ENCODE results near the gene CCDC81.

Gene CCDC81

GRCh38 chr11:86365546-86365945 lies 9.1 kb upstream of the CCDC81 start:
- H3K27me3 ChIP-seq (ENCODE audit: control insufficient read depth, insufficient read depth, low read length) = no peaks in the 10 kb centered on the region
- H3K4me2 ChIP-seq (ENCODE audit: low read length) = no peak overlapping the region
- no peaks in the 10 kb centered on the region for H3K79me2 ChIP-seq
- no peaks in the 10 kb centered on the region for H3K36me3 ChIP-seq (ENCODE audit: control insufficient read depth, insufficient read depth, low read length)
- H3K9ac ChIP-seq = no peak overlapping the region
- H3K4me3 ChIP-seq (ENCODE audit: low read depth, low read length) = no peak overlapping the region
- no peak overlapping the region for H2AFZ ChIP-seq
- H3K9me3 ChIP-seq (ENCODE audit: control insufficient read depth, low read length) = no peaks in the 10 kb centered on the region
- H3K4me1 ChIP-seq = no peaks in the 10 kb centered on the region
- TF ChIP-seq, protein P1, sequence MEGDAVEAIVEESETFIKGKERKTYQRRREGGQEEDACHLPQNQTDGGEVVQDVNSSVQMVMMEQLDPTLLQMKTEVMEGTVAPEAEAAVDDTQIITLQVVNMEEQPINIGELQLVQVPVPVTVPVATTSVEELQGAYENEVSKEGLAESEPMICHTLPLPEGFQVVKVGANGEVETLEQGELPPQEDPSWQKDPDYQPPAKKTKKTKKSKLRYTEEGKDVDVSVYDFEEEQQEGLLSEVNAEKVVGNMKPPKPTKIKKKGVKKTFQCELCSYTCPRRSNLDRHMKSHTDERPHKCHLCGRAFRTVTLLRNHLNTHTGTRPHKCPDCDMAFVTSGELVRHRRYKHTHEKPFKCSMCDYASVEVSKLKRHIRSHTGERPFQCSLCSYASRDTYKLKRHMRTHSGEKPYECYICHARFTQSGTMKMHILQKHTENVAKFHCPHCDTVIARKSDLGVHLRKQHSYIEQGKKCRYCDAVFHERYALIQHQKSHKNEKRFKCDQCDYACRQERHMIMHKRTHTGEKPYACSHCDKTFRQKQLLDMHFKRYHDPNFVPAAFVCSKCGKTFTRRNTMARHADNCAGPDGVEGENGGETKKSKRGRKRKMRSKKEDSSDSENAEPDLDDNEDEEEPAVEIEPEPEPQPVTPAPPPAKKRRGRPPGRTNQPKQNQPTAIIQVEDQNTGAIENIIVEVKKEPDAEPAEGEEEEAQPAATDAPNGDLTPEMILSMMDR (IDR thresholded peaks at IDR 0.05) = no peak
- no peak overlapping the region for H3K27ac ChIP-seq

DNA sequence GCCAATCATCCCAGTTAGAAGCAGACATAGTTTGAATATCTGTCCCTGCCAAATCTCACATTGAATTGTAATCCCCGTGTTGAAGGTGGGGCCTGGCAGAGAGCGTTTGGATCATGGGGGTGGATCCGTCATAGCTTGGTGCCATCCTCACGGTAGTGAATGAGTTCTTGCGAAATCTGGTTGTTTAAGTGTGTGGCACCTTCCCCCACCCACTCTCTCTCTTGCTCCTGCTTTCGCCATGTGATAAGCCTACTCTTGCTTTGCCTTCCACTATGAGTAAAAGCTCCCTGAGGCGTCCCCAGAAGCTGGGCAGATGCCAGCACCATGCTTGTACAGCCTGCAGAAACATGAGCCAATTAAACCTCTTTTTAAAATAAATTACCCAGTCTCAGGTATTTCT lies 5.0 kb upstream of the CCDC81 start:
- Histone ChIP-seq H3K4me1 (no peaks in the 10 kb centered on the region), H2AFZ (no peak overlapping the region), H3K4me3 (ENCODE audit: low read depth, low read length) (no peak overlapping the region), H3K36me3 (ENCODE audit: control insufficient read depth, insufficient read depth, low read length) (no peaks in the 10 kb centered on the region), H3K27me3 (ENCODE audit: control insufficient read depth, insufficient read depth, low read length) (no peaks in the 10 kb centered on the region), H3K27ac (no peak overlapping the region), H3K4me2 (ENCODE audit: low read length) (no peak overlapping the region), H3K79me2 (no peaks in the 10 kb centered on the region), H3K9ac (no peak overlapping the region), H3K9me3 (ENCODE audit: control insufficient read depth, low read length) (no peaks in the 10 kb centered on the region)
- TF ChIP-seq, protein P1 (IDR thresholded peaks at IDR 0.05) = no peak

GRCh38 chr11:86370171-86370570 lies 4.5 kb upstream of the CCDC81 start:
- Histone ChIP-seq H3K9me3 (ENCODE audit: control insufficient read depth, low read length) (no peaks in the 10 kb centered on the region), H3K9ac (no peak overlapping the region), H3K4me3 (ENCODE audit: low read depth, low read length) (no peak overlapping the region), H2AFZ (no peak overlapping the region), H3K79me2 (no peaks in the 10 kb centered on the region), H3K4me1 (no peaks in the 10 kb centered on the region), H3K27me3 (ENCODE audit: control insufficient read depth, insufficient read depth, low read length) (no peaks in the 10 kb centered on the region), H3K36me3 (ENCODE audit: control insufficient read depth, insufficient read depth, low read length) (no peaks in the 10 kb centered on the region), H3K27ac (no peak overlapping the region), H3K4me2 (ENCODE audit: low read length) (no peak overlapping the region)
- TF ChIP-seq, protein P1 (IDR thresholded peaks at IDR 0.05) = no peak

GRCh38 chr11:86370922-86371594 lies 3.6 kb upstream of the CCDC81 start:
- Histone ChIP-seq H3K4me3 (ENCODE audit: low read depth, low read length) (no peak overlapping the region), H3K36me3 (ENCODE audit: control insufficient read depth, insufficient read depth, low read length) (no peaks in the 10 kb centered on the region), H3K4me2 (ENCODE audit: low read length) (no peak overlapping the region), H3K4me1 (no peaks in the 10 kb centered on the region), H3K79me2 (no peaks in the 10 kb centered on the region), H3K9me3 (ENCODE audit: control insufficient read depth, low read length) (no peaks in the 10 kb centered on the region), H3K27me3 (ENCODE audit: control insufficient read depth, insufficient read depth, low read length) (no peaks in the 10 kb centered on the region), H3K27ac (no peak overlapping the region), H2AFZ (no peak overlapping the region), H3K9ac (no peak overlapping the region)
- TF ChIP-seq, protein P1 (IDR thresholded peaks at IDR 0.05) = no peak

GRCh38 chr11:86372041-86372440 lies 2.6 kb upstream of the CCDC81 start:
- Histone ChIP-seq H3K4me1 (no peaks in the 10 kb centered on the region), H3K4me2 (ENCODE audit: low read length) (no peak overlapping the region)
- TF ChIP-seq, protein P1 (IDR thresholded peaks at IDR 0.05) = no peak

More at GRCh38 chr11:86372041-86372440, 2.6 kb upstream of the CCDC81 start:
- no peaks in the 10 kb centered on the region for H3K9me3 ChIP-seq (ENCODE audit: control insufficient read depth, low read length)
- no peaks in the 10 kb centered on the region for H3K27me3 ChIP-seq (ENCODE audit: control insufficient read depth, insufficient read depth, low read length)
- no peak overlapping the region for H3K4me3 ChIP-seq (ENCODE audit: low read depth, low read length)
- no peaks in the 10 kb centered on the region for H3K36me3 ChIP-seq (ENCODE audit: control insufficient read depth, insufficient read depth, low read length)
- H3K79me2 ChIP-seq = no peaks in the 10 kb centered on the region
- no peak overlapping the region for H3K27ac ChIP-seq
- H2AFZ ChIP-seq = no peak overlapping the region
- no peak overlapping the region for H3K9ac ChIP-seq
